NT2/D1 (cell line): Measurements from ENCODE around the gene ADAMTS2.

Experiments used
- DNase-seq: peaks from one replicate; pipeline ENCODE4 v3.0.0-alpha.2; 2011; ENCODE audit warnings: low read depth, low spot score
- H3K27me3 ChIP-seq: 2 replicates; pipeline ENCODE4 v1.6.0; 2011; ENCODE audit warnings: mild to moderate bottlenecking; ENCODE audit not compliant: insufficient read length, insufficient read depth
- H3K36me3 ChIP-seq: 2 replicates; pipeline ENCODE4 v1.6.1; 2011; ENCODE audit warnings: mild to moderate bottlenecking, low read length, mixed read lengths; ENCODE audit not compliant: insufficient read depth, insufficient read length
- H3K4me1 ChIP-seq: 2 replicates; pipeline ENCODE4 v1.5.1; 2011; ENCODE audit not compliant: insufficient read depth, insufficient read length
- H3K4me3 ChIP-seq: 2 replicates; pipeline ENCODE4 v1.5.1; 2011; ENCODE audit warnings: low read depth; ENCODE audit not compliant: insufficient read length
- H3K9ac ChIP-seq: 2 replicates; pipeline ENCODE4 v1.6.0; 2011; ENCODE audit warnings: low read depth; ENCODE audit not compliant: insufficient read length
- H3K9me3 ChIP-seq: 2 replicates; pipeline ENCODE4 v1.5.1; 2011; ENCODE audit warnings: mild to moderate bottlenecking, low read length; ENCODE audit not compliant: insufficient read depth
- SUZ12 ChIP-seq: IDR thresholded peaks from 2 replicates; pipeline ENCODE4 v1.6.1; 2011; ENCODE audit not compliant: insufficient read length, insufficient read depth; ENCODE audit errors: extremely low read depth
- YY1 ChIP-seq: IDR thresholded peaks from 2 replicates; pipeline ENCODE4 v1.6.1; 2011; ENCODE audit not compliant: insufficient read length, insufficient read depth
- ZNF274 ChIP-seq: IDR thresholded peaks from 2 replicates; pipeline ENCODE4 v1.6.1; 2011; ENCODE audit warnings: mild to moderate bottlenecking, low read depth, low read length

ADAMTS2 gene

DNA sequence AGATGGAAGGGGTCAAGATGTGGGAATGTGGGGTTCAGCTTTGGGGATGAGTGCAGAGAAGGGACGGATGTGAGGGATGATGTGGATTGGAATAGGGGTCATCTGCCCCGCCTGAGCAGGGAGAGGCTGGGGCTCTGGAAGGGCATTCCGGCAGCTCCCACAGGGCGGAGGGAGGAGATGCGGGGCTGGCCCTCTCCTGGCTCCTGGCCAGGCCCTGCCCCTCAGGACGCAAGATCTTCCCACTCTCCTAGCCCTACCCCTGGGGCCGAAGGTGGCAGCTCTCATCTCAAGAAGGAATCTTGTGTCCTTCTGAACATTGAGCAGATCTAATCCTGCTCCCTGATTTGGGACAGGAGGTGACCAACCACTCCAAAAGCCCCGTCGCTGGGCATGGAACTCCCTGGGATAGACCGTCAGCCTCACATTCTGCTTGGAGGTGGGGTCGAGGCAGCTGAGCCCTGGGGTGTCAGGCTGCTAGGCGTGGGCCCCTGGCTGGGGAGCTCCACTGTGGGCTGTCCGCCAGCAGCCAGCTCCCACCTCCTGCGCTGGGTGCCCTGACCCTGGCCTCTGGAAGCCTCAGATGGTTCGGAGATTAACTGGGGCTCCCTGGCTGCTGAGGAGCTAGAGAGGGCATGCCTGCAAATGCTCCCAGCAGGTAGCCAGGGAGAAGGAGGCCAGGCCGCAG is 159.9 kb downstream of the ADAMTS2 start:
- Histone ChIP-seq H3K9ac (peak overlapping the region; percentile 67), H3K4me1 (peaks cover 36% of the 10 kb centered on the region), H3K4me3 (no peak overlapping the region), H3K9me3 (no peaks in the 10 kb centered on the region), H3K27me3 (no peaks in the 10 kb centered on the region), H3K36me3 (no peaks in the 10 kb centered on the region)
- DNase-seq, result no peak
- TF ChIP-seq ZNF274 (no peak), YY1 (no peak), SUZ12 (no peak)

DNA sequence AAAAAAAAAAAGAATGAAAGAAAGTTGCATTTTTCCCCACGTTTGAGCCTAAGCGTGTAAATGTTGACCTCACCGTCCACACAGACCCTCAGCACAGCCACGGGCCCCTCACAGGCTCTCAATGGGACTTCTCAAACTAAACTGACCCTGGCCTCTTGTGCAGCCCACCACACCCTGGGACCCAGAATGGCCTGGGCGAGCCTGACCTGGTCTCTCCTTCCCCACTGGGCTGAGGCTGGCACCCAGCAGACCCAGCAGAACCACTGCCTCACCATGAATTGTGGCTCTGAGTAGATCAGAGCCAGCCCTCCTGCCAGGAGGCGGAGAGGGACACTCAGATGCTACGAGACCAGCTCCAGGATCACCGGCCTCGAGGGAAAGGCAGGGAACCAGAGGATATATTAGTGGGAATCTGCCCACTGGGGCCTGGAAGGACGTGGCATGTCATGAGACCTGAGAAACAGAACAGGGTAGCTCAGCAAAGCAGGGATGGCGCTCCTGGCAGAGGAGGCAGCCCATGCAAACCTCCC is 160.7 kb downstream of the ADAMTS2 start:
- H3K36me3 ChIP-seq, result no peaks in the 10 kb centered on the region
- DNase-seq, result no peak
- no peaks in the 10 kb centered on the region for H3K9me3 ChIP-seq
- H3K4me3 ChIP-seq, result no peak overlapping the region
- H3K9ac ChIP-seq, result no peak overlapping the region
- peaks cover 36% of the 10 kb centered on the region for H3K4me1 ChIP-seq
- no peaks in the 10 kb centered on the region for H3K27me3 ChIP-seq
- TF ChIP-seq ZNF274 (no peak), YY1 (no peak)

DNA sequence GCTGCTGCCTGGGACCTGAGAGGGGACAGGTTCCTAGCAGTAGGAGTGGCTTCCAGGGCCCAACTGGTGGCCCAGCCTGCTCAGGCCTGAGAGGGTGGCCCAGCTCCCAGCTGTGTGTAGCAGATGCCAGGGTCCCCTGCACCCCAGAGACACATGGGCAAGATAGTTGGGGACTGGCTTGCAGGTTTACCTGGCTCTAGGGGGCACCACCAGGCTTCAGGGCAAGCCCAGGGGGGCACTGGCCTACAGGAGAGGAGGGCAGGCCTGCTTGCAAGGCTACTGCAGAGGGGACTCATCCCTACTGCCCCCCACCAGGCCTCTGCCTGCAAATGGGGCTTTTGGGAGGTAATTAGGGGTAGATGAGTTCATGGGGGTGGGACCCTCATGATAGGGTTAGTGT is 161.8 kb downstream of the ADAMTS2 start:
- DNase-seq, result no peak
- peaks cover 3% of the 10 kb centered on the region; the same call in 1 of the 2 replicates for H3K9me3 ChIP-seq
- peaks cover 32% of the 10 kb centered on the region for H3K4me1 ChIP-seq
- no peak overlapping the region for H3K4me3 ChIP-seq
- H3K36me3 ChIP-seq, result no peaks in the 10 kb centered on the region
- TF ChIP-seq ZNF274 (no peak), SUZ12 (no peak), YY1 (no peak)
- no peaks in the 10 kb centered on the region for H3K27me3 ChIP-seq
- H3K9ac ChIP-seq, result no peak overlapping the region

DNA sequence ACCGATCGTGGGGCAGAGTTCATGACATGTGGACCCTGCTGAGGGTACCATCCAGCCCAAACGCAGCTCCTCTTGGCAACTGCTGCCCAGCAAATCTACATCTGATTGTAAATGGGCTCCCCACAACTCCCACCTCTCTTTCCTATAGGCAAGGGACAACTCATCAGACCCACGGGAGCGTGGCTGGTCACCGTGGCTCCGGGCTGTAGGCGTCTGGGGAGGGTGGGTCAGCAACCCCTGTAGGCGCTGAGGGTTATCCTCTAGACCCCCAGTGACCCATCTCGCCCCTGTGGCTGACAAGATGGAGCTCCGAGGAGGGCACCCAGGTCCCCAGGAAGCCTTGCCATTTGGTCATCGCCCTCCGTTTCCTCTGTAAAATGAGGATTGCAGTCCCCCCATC is 162.7 kb downstream of the ADAMTS2 start:
- Histone ChIP-seq H3K9me3 (peaks cover 3% of the 10 kb centered on the region; the same call in 1 of the 2 replicates), H3K36me3 (no peaks in the 10 kb centered on the region), H3K4me1 (peaks cover 26% of the 10 kb centered on the region), H3K4me3 (no peak overlapping the region), H3K9ac (no peak overlapping the region), H3K27me3 (no peaks in the 10 kb centered on the region)
- DNase-seq, result no peak
- TF ChIP-seq SUZ12 (no peak), ZNF274 (no peak)

DNA sequence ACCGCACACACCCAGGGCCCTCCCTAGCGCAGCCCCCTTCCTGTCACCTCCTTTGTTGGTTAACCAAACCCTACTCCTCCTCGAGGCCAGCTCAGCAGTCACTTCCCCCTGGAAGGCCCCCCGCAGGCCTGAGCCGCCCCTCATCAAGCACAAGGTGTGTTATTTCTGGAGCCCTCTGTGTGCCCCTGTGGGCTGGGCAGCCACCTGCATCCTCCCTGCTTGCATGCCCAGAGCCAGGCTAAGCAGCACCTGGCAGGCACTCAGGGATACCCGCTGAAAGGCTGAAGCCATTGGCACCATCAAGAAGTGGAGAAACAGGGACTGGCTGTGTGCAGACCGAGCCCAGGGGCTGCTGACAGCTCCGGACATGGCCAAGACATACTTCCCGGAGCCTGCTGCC is 163.3 kb downstream of the ADAMTS2 start:
- no peaks in the 10 kb centered on the region for H3K36me3 ChIP-seq
- DNase-seq, result no peak
- H3K27me3 ChIP-seq, result no peaks in the 10 kb centered on the region
- H3K4me1 ChIP-seq, result peaks cover 24% of the 10 kb centered on the region
- no peak overlapping the region for H3K4me3 ChIP-seq
- no peak for TF ChIP-seq ZNF274
- TF ChIP-seq YY1, result no peak
- no peak for TF ChIP-seq SUZ12
- H3K9ac ChIP-seq, result no peak overlapping the region
- H3K9me3 ChIP-seq, result peaks cover 3% of the 10 kb centered on the region; the same call in 1 of the 2 replicates

DNA sequence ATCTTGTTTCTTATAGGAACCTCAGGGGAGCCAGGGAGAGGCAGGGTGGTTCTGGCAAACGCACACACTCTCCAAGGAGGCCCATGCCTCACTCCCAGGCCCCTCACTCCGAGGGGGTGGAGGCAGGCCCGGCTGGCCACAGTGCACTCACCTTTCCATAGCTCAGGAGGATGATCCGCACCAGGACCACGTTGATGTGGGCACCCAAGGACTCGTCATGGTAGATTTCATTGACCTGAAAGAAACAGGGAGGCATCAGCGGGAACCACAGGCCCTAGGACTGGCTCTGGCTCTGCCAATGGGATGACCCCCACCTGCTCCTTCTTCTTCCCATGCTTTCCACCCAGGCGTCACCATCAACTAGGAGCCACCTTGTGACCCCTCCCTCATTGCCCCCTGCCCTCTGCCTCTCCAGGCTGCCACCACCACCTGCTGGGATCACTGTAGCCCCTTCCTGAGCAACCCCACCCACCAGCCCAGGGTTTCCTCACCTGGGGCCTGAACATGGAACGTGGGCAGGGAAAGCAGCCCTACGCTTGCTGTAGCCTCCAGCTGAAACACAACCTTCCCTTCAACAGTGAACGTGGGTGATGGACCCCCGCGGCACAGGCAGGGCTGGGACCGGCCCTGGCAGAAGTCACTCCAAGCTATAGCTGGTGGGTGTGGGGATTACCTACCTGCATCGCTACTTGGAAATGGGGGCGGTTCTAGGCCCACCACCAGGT is 164.2 kb downstream of the ADAMTS2 start:
- no peaks in the 10 kb centered on the region for H3K27me3 ChIP-seq
- peaks cover 3% of the 10 kb centered on the region; the same call in 1 of the 2 replicates for H3K9me3 ChIP-seq
- no peak overlapping the region for H3K4me3 ChIP-seq
- H3K4me1 ChIP-seq, result peaks cover 17% of the 10 kb centered on the region
- no peaks in the 10 kb centered on the region for H3K36me3 ChIP-seq
- no peak overlapping the region for H3K9ac ChIP-seq
- DNase-seq, result no peak
- no peak for TF ChIP-seq SUZ12
- TF ChIP-seq YY1, result no peak
- no peak for TF ChIP-seq ZNF274

DNA sequence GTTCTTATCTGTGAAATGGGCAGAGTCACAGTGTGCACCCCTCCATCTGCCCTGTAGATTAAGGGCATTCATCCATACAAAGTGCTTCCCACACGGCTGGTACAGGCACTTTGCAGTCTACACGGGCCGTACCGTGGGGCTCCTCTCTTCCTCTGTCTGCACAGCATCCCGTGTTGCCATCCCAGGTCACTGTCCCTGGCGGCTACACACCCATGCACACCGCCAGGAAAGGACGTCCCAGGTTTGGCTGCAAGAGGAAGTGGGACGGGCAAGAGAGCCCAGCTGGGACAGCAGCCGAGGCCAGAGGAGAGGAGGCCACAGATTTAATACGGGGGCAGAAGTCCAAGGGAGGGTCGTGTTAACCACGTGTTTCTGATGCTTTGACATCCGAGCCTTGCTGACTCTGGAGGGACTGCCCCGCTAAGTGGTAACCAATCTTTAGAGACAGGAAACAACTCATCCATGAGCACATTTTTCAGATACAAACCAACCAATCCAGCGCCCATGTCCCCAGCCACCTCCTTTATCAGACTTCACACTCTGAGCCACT is 165.1 kb downstream of the ADAMTS2 start:
- Histone ChIP-seq H3K9ac (no peak overlapping the region), H3K4me3 (no peak overlapping the region), H3K27me3 (no peaks in the 10 kb centered on the region), H3K9me3 (peaks cover 3% of the 10 kb centered on the region; the same call in 1 of the 2 replicates), H3K36me3 (no peaks in the 10 kb centered on the region), H3K4me1 (peaks cover 8% of the 10 kb centered on the region)
- DNase-seq, result no peak
- no peak for TF ChIP-seq SUZ12
- no peak for TF ChIP-seq ZNF274
- no peak for TF ChIP-seq YY1
